Dedifferentiated amniotic fluid mesenchymal stem cell (primary cell): ENCODE data around the gene PABPN1L.
"Not testable (repeated sequence)": the region's sequence is repeated elsewhere in the genome, so short reads cannot be mapped to it uniquely, and the experiment has no call there.

Experiments
- DNase-seq: peaks from one replicate; pipeline ENCODE4 v3.0.0-alpha.2; 2016; ENCODE audit errors: extremely low spot score

Gene PABPN1L

DNA sequence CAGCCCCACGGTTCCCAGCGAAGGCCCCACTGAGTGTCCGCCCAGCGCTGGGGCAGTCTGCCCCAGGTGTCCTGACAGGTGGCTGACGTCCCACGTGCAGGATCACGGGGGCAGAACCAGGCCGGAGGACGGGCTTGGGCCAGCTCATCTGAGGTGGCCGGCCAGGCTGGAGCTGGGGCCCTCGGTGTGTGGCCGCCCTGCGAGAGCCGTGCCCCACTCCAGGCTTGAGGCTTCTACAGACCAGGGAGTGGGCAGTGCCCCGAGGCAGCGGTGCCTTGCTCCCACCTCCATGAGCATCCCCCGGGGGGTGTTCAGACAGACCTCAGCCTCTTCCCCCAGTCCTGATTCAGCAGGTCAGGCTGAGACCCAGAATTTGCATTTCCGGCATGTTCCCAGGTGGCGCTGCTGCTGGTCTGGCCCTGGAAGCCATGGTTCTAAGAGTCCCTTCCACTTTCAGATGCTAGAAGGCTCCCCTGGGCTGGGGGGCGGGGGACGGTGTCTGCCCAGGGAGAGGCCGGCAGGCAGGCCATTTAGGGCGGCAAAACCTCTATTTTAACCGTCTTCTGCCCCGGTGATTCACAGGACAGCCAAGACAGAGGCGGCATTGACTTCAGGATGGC, 35.4 kb upstream of the PABPN1L start:
- DNase-seq, result no peak

DNA sequence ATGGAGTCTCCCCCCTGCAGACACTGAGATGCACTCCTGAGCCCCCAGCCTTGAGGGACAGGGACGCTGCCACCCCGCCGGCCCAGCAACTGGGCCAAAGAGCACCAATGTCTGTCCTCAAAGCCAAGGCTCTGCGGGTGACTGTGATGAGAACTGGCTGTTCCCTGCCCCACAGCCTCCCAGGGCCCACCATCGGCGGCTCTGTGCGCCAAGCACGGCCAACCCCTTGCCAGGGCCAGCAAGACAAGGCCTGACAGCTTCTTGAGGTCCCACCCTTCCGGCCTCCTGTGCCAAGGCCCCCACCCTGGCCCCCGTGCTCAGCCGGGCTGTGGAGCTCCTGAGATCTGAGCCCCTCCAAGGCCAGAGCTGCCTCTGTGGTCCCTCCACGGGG, 34.2 kb upstream of the PABPN1L start:
- no peak for DNase-seq

DNA sequence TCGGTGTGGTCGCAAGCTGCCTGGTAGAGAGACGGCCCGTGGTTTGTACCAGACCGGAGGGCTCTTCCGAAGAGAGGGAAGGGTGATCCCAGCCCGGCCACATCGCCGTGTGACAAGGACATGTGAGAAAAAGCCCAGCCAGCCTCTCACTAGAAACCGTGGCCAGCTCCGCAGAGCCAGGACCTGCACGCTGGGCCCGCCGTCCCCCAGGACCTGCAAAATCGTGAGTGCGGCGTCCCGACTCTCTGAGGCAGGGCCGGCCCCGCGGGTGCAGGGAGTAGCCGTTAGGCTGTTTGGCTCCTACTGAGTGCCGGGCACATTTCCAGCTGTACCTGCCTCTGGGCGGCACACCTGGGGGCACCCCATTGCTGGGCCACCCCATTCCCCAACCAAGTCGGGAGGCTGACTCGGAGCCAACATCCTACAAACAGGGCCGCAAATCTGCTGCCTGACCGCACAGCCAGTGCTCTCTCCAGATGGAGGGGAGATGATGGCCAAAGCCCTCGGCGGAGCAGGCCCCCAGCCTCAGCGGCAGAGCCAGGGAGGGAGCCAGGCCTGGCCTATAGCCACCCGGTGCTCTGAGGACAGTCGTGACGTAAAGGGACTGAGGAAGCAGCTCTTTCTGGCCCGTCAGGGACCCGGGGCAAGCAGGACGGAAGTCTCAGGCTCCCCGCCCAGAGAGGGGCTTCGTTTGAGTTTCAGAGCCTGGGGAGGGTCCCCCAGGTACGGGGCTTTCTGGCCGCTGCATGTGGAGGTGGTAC, 33.6 kb upstream of the PABPN1L start:
- DNase-seq, result no peak

DNA sequence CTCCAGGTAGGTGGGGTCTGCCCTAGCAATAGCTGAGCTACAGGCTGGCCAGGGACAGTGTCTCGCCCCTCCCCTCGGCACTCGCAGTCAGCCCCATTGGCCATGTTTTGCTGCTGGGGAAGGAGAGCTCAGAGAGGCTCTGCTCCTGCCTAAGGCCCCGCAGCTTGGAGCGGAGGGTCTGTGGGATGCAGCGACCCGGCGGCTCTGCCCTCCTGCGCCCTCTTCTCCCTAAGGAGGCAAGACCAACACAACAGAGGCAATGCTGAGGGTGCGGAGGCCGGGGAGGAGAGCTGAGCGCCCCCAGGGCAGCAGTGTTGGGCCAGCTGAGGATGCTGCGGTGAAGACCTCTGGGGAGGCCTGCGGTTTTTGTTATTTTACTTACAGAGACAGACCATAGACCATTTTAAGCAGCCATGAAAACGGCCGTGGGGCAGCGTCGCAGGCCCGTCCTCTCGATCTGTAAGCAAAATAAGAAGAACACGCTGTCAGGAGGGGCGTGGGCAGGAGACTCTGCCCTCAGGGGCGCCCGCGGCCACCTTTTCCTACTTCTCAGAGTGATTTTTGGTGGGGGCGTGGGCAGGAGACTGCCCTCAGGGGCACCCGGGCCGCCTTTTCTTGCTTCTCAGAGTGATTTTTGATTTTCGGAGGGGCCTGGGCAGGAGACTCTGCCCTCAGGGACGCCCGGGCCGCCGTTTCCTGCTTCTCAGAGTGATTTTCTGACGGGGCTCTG, 31.4 kb upstream of the PABPN1L start:
- DNase-seq, result no peak

DNA sequence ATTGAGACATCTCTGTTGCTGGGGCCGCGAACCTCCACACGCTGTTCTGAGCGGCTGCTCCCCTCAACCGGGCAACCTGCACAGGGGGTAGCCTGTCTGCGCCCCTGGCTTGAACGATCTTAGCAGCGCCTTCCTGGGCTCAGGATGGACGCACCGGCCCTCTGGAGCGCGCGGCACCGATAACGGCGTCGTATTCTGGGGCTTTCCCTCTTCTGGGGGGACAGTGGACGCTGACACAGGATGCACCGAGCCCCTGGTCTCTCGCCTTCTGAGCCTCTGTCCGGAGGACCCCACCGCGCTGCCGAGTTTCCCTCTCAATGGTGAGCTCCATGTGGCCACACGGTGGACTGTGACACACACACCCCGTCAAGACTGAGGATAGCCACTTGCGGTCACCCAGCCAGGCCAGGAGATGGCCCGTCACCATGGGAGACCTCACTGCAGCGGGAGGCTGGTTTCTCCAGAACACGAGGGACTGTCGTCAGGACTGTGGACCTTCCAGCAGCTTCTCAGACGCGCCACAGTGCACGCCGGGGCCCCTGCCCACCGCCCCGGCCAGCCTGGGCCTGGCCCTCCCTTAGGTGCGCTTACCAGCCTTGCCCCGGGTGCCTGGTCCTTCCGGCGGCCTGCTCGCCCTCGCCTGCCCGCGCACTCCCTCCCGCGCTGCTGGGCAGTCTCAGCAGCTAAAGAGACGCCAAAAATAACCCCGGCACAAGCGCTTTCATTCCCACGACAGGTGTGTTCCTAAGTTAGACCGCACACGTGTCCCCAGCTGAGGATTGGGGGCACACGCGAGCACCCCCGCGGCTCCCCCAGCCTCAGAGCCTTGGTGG, 30.0 kb upstream of the PABPN1L start:
- DNase-seq, result no peak

DNA sequence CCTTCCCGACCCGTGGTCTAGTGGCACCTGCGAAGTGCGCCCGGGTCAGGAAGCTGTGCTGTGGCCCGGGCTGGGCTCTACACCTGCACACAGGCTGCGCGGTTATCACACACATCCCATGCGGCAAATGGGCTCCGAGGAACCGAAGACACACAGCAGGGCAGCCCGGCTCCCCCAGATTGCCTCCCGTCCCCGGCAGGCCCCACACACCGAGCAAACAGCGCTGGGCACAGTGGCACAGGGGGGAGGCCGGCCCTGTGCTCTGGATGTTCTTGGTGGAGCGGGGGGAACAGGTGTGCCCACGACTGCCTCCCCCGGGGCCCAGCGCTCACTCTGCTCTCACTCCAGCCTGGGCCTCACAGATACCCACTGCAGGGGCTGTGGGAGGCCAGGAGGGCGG, 28.9 kb upstream of the PABPN1L start:
- no peak for DNase-seq

DNA sequence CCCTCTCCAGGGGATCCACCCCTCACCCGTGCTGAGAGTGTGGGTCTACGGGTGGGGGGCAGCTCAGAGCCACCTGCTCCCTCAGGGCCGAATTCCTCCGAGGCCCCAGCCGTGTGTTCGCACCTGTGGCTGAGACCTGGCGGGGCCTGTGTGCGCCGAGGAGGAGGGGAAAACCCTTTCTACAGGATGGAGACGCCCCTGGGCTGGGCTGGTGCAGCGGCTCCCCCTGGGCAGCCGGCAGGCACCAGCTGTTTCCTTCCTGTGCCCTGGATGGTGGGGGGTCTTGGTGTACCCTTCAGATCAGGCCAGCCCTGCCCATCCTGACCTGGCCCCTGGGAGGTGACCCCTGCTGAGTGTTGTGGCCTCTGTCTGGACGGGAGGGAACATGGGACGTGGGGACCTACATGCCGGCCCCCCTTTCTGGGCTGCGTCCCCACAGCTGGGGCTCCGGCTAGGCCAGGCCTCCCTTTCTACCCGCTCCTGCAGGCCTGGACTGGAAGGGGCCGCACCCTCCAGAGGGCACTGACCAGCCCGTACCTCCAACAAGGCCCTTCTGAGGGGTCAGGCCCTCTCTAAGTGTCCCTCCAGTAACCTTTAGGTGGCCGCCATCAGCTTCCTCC, 28.3 kb upstream of the PABPN1L start:
- no peak for DNase-seq

DNA sequence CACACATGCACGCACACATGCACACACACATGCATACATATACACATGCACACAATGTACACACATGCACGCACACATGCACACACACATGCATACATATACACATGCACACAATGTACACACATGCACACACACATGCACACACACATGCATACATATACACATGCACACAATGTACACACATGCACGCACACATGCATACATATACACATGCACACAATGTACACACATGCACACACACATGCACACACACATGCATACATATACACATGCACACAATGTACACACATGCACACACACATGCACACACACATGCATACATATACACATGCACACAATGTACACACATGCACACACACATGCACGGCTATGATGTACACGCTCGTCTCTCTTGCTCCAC, 27.8 kb upstream of the PABPN1L start:
- not testable (repeated sequence) for DNase-seq

DNA sequence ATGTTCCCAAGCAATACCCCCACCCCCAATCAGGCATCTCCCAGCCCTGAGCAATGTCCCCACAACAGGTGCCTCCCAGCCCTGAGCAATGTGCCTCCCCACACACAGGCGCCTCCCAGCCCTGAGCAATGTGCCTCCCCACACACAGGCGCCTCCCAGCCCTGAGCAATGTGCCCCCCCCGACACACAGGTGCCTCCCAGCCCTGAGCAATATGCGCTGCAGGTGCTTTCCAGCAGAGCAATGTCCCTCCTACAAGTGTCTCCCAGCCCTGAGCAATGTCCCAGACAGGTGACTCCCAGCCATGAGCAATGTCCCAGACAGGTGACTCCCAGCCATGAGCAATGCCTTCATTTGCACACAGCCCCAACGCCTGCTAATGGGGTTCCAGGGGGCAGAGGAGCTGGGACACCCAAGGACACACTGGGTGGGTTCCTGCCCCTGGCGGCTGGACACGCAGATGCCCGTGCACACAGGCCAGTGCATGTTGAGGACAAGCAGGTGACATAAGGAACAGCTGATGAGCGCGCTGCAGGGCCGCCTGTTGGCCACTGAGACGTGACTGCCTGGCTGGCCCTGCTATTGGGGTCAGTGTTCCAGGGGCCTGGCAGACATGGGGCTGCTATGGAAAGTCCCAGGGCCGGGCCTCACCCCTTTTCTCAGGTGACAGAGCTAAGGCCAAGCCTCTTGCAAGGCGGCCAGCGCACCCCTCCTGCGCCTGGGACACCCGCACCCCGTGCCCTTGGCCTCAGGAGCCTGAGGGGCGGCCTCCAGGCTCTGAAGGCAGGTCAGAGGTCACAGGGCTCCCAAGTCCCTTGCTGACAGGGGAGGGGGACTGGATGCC, 26.9 kb upstream of the PABPN1L start:
- no peak for DNase-seq

DNA sequence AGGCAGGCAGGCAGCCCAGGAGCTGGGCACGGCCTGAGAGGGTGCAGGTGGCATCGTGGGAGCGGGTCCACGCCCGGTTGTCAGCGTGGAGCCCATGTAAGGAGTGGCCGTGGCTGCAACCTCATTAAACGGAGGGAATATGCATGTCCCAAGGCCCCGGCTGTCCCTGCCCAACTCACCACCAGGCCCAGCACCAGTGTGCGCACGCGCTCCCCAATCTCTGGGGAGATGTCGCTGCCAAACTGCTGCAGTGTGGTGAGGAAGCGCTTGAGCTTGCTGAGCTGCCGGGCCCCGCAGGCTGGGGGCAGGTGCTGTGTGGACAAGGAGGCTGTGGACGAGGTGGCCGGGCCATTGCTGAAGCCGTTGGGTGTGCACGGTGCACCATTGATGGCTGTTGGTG, 25.6 kb upstream of the PABPN1L start:
- DNase-seq, result no peak

DNA sequence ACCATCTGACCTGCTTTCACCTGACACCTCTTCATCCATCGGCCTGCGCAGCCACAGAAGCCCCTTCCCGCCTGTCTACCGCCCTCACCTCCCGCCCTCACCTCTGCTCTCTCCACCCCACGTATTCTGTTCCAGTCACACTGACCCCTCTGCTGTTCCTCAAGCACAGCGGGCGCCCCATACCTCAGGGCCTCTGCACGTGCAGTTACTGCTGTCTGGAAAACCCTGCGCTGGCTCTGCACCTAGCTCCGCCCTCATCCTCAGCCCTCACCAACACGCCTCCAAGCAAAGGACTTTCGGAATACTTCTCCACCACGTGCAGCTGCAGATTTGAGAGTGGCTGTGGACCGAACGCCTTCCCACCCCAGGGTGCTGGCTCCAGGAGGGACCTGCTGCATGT, 24.6 kb upstream of the PABPN1L start:
- no peak for DNase-seq

DNA sequence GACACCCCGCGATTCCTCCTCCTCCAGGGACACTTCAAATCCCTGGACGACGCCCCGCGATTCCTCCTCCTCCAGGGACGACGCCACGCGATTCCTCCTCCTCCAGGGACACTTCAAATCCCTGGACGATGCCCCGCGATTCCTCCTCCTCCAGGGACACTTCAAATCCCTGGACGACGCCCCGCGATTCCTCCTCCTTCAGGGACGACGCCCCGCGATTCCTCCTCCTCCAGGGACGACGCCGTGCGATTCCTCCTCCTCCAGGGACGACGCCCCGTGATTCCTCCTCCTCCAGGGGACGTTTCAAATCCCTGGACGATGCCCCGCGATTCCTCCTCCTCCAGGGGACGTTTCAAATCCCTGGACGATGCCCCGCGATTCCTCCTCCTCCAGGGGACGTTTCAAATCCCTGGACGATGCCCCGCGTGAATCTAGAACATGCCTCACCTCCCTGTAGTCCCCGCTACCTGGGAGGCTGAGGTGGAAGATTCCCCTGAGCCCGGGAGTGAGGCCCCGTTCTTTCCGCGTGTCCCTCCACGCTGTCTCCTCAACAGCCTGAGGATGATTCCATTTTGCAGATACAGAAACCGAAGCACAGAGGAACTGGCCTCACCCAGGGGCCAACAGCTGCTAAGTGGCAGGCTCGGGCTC, 23.4 kb upstream of the PABPN1L start:
- DNase-seq, result not testable (repeated sequence)

DNA sequence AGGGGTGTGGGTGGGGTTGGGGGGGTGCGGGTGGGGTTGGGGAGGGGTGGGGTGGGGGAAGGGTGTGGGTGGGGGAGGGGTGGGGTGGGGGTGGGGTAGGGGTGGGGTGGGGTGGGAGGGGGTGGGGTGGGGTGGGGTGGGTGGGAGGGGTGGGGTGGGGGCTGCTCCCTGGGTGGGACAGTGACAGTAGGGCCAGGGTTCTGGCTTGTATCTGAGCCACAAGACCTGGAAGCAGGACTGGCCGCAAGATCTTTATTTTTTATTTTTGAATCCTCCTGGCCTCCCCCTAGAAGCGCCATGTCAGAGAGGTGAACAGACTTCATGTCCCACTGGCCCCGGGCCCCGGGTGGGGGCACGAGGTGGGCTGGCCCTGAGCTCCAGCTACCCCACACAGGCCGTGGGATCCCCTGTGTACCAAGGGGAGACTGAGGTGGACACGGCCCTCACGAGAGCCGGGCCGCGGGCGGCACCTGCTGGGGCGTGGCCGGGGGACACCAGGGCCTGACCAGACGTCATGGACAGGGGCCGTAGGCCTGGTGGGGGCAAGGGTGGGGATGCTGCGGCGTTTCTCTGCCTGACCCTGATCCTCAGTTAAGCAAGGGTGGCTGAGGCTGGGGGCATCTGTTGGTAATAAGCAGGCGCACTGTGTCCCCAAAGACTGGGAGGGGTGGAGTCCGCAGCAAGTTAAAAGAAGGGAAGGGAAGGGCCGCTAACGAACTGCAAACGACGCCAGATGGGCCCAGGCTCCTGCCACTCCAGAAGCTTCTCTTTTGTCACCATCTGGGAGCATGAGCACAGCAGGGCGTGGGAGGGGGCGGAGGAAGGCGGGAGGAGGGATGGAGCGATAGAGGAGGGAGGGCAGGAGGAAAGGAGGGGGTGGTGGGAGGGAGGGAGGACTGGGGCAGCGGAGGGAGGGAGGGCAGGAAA, 22.3 kb upstream of the PABPN1L start:
- no peak for DNase-seq

DNA sequence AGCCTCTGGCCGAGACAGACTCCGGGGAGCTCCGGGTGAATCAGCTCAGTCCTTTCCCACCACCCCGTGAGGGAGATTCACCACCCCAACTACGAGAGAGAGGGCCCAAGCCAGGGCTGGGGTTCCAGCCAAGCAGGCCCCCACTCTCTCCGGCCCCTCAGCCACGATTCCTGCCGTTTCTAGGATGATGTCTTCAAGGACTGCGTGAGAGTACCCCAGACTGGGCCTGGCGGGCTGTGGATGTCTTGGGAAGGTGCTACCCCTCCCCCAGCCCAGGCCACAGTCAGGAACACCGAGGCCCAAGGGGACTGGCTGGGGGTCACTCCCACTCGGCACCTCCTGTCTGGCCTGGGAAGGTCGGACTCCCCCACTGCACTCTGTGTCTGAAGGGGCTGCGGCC, 21.6 kb upstream of the PABPN1L start:
- no peak for DNase-seq

DNA sequence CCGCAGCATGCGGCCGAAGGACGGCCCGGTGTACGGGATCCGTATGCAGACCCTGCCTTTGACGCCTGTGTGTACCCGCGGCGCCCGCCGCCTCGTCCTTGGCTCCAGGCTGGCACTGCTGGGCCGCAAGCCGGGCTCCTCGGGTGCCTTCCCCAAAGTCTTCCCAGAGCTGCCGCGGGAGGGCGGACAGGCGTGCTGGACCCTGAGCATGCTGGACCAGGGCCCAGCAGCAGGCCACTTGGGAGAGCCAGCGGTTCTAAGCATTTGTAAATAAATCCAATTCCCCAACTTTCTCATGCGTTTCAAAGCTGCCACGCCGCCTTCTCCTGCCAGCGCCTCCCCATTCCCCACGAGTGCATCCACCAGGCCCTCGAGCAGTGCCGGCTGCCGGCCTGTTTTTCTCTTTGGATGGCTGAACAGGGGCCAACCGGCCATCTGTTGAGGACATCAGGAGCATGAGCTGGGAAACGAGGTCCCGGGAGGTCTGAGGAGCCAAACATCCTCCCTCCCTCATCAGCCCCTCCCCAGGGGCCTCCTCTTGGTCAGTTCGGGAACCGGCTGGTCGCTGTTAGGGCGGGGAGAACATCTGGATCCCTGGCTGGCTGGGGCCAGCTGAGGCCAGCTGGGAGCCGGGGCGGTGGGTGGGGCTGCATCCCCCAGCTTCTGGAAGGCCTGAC, 20.5 kb upstream of the PABPN1L start:
- no peak for DNase-seq

DNA sequence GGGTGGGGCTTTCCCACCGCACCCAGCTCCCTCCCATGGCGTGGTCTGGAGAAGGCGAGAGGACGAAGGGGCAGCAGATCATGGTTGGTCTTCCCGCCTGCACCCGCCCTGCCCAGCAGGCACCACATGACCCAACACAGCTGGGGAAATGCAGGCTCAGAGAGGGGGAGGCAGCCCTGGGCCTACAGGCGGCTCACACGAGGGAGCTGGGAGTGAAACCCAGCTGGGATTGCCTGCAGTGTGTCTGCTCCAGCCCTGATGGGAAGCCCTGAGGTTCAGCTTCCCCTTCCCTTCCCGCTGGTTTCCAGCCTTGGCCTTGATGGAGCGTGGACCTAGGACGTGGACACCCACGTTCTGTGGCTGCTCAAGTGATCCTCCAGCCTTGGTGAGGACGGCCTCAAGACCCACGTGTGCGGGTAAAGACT, 20.0 kb upstream of the PABPN1L start:
- no peak for DNase-seq

DNA sequence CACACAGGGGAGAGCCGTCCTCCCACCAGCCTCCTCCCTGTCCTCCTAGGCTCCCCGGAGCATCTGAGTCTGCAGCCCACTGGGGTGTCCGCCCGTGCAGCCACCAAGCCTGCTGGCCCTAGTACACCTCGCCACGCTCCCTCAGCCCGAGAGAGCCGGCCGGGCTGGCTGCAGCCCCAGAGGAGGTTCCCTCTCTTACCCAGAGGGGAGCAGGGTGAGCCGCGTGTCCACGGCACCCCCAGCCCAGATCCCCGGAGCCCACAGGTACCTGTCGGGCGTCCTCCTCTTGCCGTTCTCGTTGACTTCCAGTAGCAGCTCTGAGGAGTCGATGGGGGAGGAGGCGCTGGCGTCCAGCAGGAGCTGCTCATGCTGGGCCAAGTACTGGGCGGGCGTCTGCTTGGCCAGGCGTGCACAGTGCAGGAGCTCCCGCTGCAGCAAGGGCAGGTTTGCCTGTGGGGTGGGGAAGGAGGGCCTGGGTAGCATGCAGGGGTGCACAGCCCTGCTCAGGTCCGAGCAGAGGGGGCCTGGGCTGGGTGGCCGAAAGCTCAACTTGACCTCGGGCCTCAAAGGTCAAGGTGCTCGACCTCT, 19.3 kb upstream of the PABPN1L start:
- DNase-seq, result no peak
